Vagina (tissue), 2 donors: ENCODE results near the gene ANKS1B. TPM values are rescaled to one million over a fixed set of nuclear protein-coding genes. Genes with fewer than 3 reads are reported as not detected.
"Not testable (repeated sequence)": the region's sequence is repeated elsewhere in the genome, so short reads cannot be mapped to it uniquely, and the experiment has no call there.

Experiments used
- DNase-seq, 2 donors: peaks; one replicate each; pipeline ENCODE4 v3.0.0-alpha.2; 2017; ENCODE audit errors: extremely low spot score in 2 of 2
- H3K27ac ChIP-seq: fragments of 200-600 bp; sonication (generic); one replicate; pipeline ENCODE4 v1.5.1; 2019
- H3K27me3 ChIP-seq: fragments of 200-600 bp; sonication (generic); one replicate; pipeline ENCODE4 v1.5.1; 2019
- H3K36me3 ChIP-seq, 2 donors: fragments of 200-600 bp; sonication (generic); one replicate each; pipeline ENCODE4 v1.5.1; 2017 to 2019
- H3K4me1 ChIP-seq: fragments of 200-600 bp; sonication (generic); one replicate; pipeline ENCODE4 v1.5.1; 2019
- H3K4me3 ChIP-seq, 2 donors: fragments of 200-600 bp; sonication (generic); 1 replicate in 1 of 2; 2 replicates in 1 of 2; pipeline ENCODE4 v1.5.1; 2016 to 2019
- H3K9me3 ChIP-seq: fragments of 200-600 bp; sonication (generic); one replicate; pipeline ENCODE4 v1.5.1; 2019
- POLR2A ChIP-seq, 2 donors: fragments of 450-650 bp; IDR thresholded peaks; one replicate each; pipeline ENCODE4 v1.6.1; 2017; ENCODE audit warnings: antibody characterized with exemption in 2 of 2, mild to moderate bottlenecking in 2 of 2, moderate library complexity in 2 of 2
- POLR2AphosphoS5 ChIP-seq, 2 donors: sonication (generic); formaldehyde crosslinking; IDR thresholded peaks; one replicate each; pipeline ENCODE4 v1.9.0; 2017; ENCODE audit warnings: antibody characterized with exemption in 2 of 2, mild to moderate bottlenecking in 2 of 2, low read depth in 1 of 2; ENCODE audit not compliant: insufficient read depth in 1 of 2
- intact Hi-C: fragments of 100-400 bp; cut with DNase I; formaldehyde crosslinking; loops from one replicate; pipeline ENCODE4 v1.15.1; 2023
- total RNA-seq: library from RNA; depleted of rRNA; stranded (reverse); fragments of >200 nt; gene quantifications from one replicate; pipeline ENCODE4 v1.2.3, GENCODE V29; 2016
- TF ChIP-seq, protein P1 (sequence below), 3 experiments: fragments of 450-650 bp in 2 of 3; fragments of 200-600 bp in 1 of 3; sonication (generic) in 1 of 3; IDR thresholded peaks; one replicate each; pipeline ENCODE4 v1.5.1; 2017 to 2019; ENCODE audit warnings: antibody characterized with exemption in 3 of 3, mild to moderate bottlenecking in 2 of 3, moderate library complexity in 2 of 3

Gene ANKS1B
- total RNA-seq, 1 donor from 2014 or later, result 11.5 TPM

DNA sequence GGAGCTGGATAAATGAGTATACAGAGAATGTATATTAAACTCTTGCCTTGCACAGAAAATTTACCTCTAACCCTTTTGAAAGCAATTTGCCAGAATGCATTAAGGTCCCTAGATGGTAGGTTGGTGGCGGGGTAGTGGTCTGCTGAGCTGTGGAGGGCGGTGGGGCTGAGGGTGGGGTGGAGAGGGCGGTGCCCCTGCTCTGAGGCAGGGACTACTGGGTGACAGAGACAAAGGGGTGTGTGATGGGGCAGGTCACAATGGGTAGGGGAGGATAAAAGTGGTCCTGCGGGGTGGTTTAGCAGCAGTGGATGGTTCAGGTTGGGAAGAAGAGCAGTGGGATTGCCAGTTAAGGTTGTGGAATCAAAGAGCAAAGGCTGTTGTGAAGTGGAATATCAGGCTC, 337.3 kb downstream of the ANKS1B start, which contains the start of gene GARIN6:
TSS of gene GARIN6 (plus strand) at position 301 of the 400 bp plus-strand sequence. CDS start 422 bp downstream, outside the sequence.
- Histone ChIP-seq H3K4me3 (no peak within 1 kb of the TSS), H3K9me3 (no peaks in the 10 kb centered on the region), H3K36me3 (no peaks in the 10 kb centered on the region), H3K4me1 (no peaks in the 10 kb centered on the region), H3K27me3 (no peaks in the 10 kb centered on the region), H3K27ac (no peak within 1 kb of the TSS)
- TF ChIP-seq POLR2A (IDR thresholded peaks at IDR 0.05), result no peak
- TF ChIP-seq, protein P1, sequence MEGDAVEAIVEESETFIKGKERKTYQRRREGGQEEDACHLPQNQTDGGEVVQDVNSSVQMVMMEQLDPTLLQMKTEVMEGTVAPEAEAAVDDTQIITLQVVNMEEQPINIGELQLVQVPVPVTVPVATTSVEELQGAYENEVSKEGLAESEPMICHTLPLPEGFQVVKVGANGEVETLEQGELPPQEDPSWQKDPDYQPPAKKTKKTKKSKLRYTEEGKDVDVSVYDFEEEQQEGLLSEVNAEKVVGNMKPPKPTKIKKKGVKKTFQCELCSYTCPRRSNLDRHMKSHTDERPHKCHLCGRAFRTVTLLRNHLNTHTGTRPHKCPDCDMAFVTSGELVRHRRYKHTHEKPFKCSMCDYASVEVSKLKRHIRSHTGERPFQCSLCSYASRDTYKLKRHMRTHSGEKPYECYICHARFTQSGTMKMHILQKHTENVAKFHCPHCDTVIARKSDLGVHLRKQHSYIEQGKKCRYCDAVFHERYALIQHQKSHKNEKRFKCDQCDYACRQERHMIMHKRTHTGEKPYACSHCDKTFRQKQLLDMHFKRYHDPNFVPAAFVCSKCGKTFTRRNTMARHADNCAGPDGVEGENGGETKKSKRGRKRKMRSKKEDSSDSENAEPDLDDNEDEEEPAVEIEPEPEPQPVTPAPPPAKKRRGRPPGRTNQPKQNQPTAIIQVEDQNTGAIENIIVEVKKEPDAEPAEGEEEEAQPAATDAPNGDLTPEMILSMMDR (IDR thresholded peaks at IDR 0.05), result no peak
- TF ChIP-seq POLR2AphosphoS5 (IDR thresholded peaks at IDR 0.05; ENCODE audit: insufficient read depth in 1 of 2, low read depth in 1 of 2), result no peak
- DNase-seq, result no peak
- intact Hi-C loops, result no loop called here

DNA sequence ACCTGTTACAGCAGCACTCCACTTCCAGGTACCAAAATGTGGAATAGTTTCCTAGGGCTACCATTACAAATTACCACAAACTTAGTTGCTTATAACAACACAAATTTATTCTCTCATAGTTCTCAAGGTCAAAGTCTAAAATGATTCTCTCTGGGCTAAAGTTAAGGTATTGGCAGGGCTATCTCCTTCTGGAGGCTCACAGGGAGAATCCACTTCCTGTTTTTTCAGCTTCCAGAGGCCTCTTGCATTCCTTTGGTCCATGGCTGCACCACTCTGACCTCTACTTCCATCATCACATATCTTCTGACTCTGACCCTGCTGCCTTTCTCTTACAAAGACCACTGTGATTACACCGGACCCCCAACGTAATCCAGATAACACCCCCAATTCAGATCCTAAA, 340.1 kb downstream of the ANKS1B start:
- Histone ChIP-seq H3K4me3 (no peak overlapping the region), H3K9me3 (no peaks in the 10 kb centered on the region), H3K4me1 (no peaks in the 10 kb centered on the region), H3K27me3 (no peaks in the 10 kb centered on the region), H3K36me3 (no peaks in the 10 kb centered on the region), H3K27ac (no peak overlapping the region)
- no peak for DNase-seq
- intact Hi-C loops, result no loop called here
- TF ChIP-seq POLR2A (IDR thresholded peaks at IDR 0.05) (no peak), POLR2AphosphoS5 (IDR thresholded peaks at IDR 0.05; ENCODE audit: insufficient read depth in 1 of 2, low read depth in 1 of 2) (no peak)
- TF ChIP-seq, protein P1 (IDR thresholded peaks at IDR 0.05), result no peak

DNA sequence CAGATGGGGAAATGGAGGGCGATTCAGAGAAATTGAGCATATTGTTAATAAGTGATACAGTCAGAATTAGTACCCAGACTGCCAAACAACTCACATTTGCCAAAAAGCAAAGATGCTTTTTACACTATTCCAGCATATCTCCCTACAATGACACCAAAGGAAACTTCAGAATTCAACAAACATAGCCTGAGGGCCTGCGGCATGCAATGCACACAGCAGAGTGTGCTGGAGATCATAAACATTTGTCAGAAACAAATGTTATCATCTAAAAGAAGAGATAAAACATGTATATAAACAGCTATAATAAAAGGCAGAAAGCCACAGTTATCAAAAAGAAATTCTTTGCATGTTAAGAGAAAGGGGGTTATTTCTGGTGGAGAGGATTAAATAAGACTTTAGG, 357.3 kb downstream of the ANKS1B start:
- no peak overlapping the region for H3K27ac ChIP-seq
- no peak for DNase-seq
- TF ChIP-seq, protein P1 (IDR thresholded peaks at IDR 0.05), result no peak
- TF ChIP-seq POLR2A (IDR thresholded peaks at IDR 0.05), result no peak
- no peak for TF ChIP-seq POLR2AphosphoS5 (IDR thresholded peaks at IDR 0.05; ENCODE audit: insufficient read depth in 1 of 2, low read depth in 1 of 2)
- no peaks in the 10 kb centered on the region for H3K9me3 ChIP-seq
- no peaks in the 10 kb centered on the region for H3K4me1 ChIP-seq
- no peaks in the 10 kb centered on the region for H3K36me3 ChIP-seq
- intact Hi-C loops, result no loop called here
- H3K27me3 ChIP-seq, result no peaks in the 10 kb centered on the region
- H3K4me3 ChIP-seq, result no peak overlapping the region

DNA sequence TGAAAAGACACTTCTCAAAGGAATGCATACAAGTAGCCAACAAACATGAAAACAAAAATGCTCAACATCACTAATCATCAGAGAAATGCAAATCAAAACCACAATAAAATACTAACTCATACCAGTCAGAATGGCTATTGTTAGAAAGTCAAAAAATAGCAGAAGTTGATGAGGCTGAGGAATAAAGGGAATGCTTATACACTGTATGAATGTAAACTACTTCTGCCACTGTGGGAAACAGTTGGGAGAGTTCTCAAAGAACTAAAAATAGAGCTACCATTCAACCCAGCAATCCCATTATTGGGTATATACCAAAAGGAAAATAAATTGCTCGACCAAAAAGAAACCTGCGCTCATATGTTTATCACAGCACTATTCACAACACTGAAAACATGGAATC, 360.1 kb downstream of the ANKS1B start:
- H3K27me3 ChIP-seq, H3K4me1 ChIP-seq, H3K9me3 ChIP-seq, H3K4me3 ChIP-seq, H3K27ac ChIP-seq, DNase-seq, intact Hi-C loops, H3K36me3 ChIP-seq: not testable (repeated sequence)

DNA sequence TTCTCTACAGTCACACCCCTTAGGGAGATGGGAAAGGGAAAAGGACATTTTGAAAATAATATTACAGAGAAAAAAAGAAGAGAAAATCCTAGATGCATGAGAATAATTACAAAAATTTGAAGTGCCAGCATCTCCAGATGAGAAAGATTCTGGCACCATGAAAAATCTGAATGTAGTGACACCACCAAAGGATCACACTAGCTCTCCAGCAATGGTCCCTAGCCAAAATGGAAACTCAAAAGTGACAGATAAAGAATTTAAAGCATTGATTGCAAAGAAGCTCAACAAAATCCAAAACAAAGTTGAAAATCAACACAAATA, 364.6 kb downstream of the ANKS1B start:
- Histone ChIP-seq H3K27me3 (no peaks in the 10 kb centered on the region), H3K9me3 (no peaks in the 10 kb centered on the region), H3K4me3 (no peak overlapping the region), H3K4me1 (no peaks in the 10 kb centered on the region), H3K36me3 (no peaks in the 10 kb centered on the region), H3K27ac (no peak overlapping the region)
- no peak for DNase-seq
- TF ChIP-seq, protein P1 (IDR thresholded peaks at IDR 0.05), result no peak
- no peak for TF ChIP-seq POLR2AphosphoS5 (IDR thresholded peaks at IDR 0.05; ENCODE audit: insufficient read depth in 1 of 2, low read depth in 1 of 2)
- no peak for TF ChIP-seq POLR2A (IDR thresholded peaks at IDR 0.05)
- intact Hi-C loops, result no loop called here
